Dedifferentiated amniotic fluid mesenchymal stem cell (primary cell): Measurements from ENCODE around the gene CLSTN2.

Source experiments
- DNase-seq: peaks from one replicate; pipeline ENCODE4 v3.0.0-alpha.2; 2016; ENCODE audit errors: extremely low spot score

The CLSTN2 gene

DNA sequence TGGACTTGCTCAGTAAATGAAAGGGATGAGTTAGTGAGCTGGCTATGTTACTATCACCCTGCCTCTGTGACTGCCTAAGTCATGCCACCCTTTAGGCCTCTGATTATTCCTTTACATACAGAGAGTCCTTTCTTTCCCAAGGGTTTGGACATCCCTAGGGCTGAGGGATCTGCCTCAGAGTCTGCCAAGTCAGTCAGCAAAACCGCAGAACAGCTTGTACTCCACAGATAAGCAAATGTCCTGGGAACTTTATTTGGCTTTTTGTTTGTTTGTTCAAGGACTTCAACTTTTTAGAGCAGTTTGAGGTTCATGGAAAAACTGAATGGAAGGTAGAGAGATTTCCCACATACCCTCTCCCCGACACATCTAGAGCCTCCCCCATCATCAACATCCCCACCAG is 660.3 kb downstream of the CLSTN2 start:
- no peak for DNase-seq

GRCh38 chr3:140597364-140597763 is 662.4 kb downstream of the CLSTN2 start:
- no peak for DNase-seq

GRCh38 chr3:140597792-140598191 is 662.8 kb downstream of the CLSTN2 start:
- no peak for DNase-seq

GRCh38 chr3:140599009-140599408 is 664.0 kb downstream of the CLSTN2 start:
- DNase-seq: no peak

- no peak for DNase-seq
These were observed 664.5 kb downstream of the CLSTN2 start for GRCh38 chr3:140599496-140599895.

- no peak for DNase-seq
These were observed 666.9 kb downstream of the CLSTN2 start for GRCh38 chr3:140601881-140602280.

GRCh38 chr3:140602781-140603180 is 667.8 kb downstream of the CLSTN2 start:
- DNase-seq: no peak

- no peak for DNase-seq
These were observed 668.8 kb downstream of the CLSTN2 start for GRCh38 chr3:140603766-140604165.

GRCh38 chr3:140610544-140610943 is 675.6 kb downstream of the CLSTN2 start:
- DNase-seq: no peak

GRCh38 chr3:140614001-140614400 is 679.0 kb downstream of the CLSTN2 start:
- DNase-seq: no peak

GRCh38 chr3:140617135-140617534 is 682.1 kb downstream of the CLSTN2 start:
- DNase-seq: no peak

- no peak for DNase-seq
These were observed 691.9 kb downstream of the CLSTN2 start for GRCh38 chr3:140626856-140627255.
